Prostate gland (tissue), 2 donors: Measurements from ENCODE around the gene XCL1.

ENCODE experiments used
- CTCF ChIP-seq, 4 experiments: fragments of 200-600 bp in 2 of 4; fragments of 450-650 bp in 2 of 4; sonication (generic) in 2 of 4; IDR thresholded peaks; 1 replicate in 3 of 4; 2 replicates in 1 of 4; pipeline ENCODE4 v1.5.1; 2016 to 2019; ENCODE audit warnings: antibody characterized with exemption in 4 of 4, mild to moderate bottlenecking in 2 of 4, moderate library complexity in 2 of 4
- POLR2AphosphoS5 ChIP-seq: sonication (generic); formaldehyde crosslinking; IDR thresholded peaks from one replicate; pipeline ENCODE4 v1.6.1; 2017; ENCODE audit warnings: antibody characterized with exemption

GRCh38 chr1:168623831-168624230, 47.4 kb downstream of the XCL1 start:
- TF ChIP-seq POLR2AphosphoS5, result no peak
- TF ChIP-seq CTCF (IDR thresholded peaks at IDR 0.05), result no peak
